ENCODE data around the gene WWOX. TPM values are rescaled to one million over a fixed set of nuclear protein-coding genes. Genes with fewer than 3 reads are reported as not detected.

Gene WWOX
- total and polyA plus RNA-seq, 2 donors (not counting 3 experiments of a cell fraction or from before 2014, with no cell fraction given): 6.2 to 12.5 TPM

GRCh38 chr16:79067600-79067999 is 968.1 kb downstream of the WWOX start:
- ChIA-PET POLR2A (no interaction called here), CTCF (no interaction called here)
- H3K4me2 ChIP-seq (ENCODE audit: insufficient read depth, low read length): no peak overlapping the region
- H3K4me3 ChIP-seq (replicated peaks in 1 of 3; ENCODE audit: insufficient read depth in 1 of 3, low read depth in 1 of 3, low read length in 3 of 3): no peak overlapping the region
- no peaks in the 10 kb centered on the region for H3K9me1 ChIP-seq (replicated peaks; ENCODE audit: control insufficient read depth, extremely low read depth, insufficient read depth, low read length)
- intact Hi-C loops (cut with micrococcal nuclease) (no loop called here), dilution Hi-C loops (cut with MboI; ENCODE audit: extremely low pct_ligation_motif_present, low sequenced_read_pairs) (no loop called here)
- no peaks in the 10 kb centered on the region for H3K9me3 ChIP-seq (replicated peaks; ENCODE audit: control insufficient read depth, insufficient read depth, low read length)
- no peaks in the 10 kb centered on the region for H3K27me3 ChIP-seq (ENCODE audit: control insufficient read depth in 2 of 2, insufficient read depth in 2 of 2, low read length in 2 of 2)
- H2AFZ ChIP-seq (ENCODE audit: low read depth, low read length): no peak overlapping the region
- H4K20me1 ChIP-seq (replicated peaks; ENCODE audit: control insufficient read depth, extremely low read depth, insufficient read depth, low read length): no peaks in the 10 kb centered on the region
- no peaks in the 10 kb centered on the region for H3K4me1 ChIP-seq (ENCODE audit: control insufficient read depth, extremely low read depth, insufficient read depth, low read length)
- DNase-seq (ENCODE audit: low read depth, low spot score) (no peak), FAIRE-seq (no peak)
- BruUV-seq (replicated peaks): no TSS peak
- H3K79me2 ChIP-seq (ENCODE audit: control insufficient read depth, insufficient read depth, low read length): no peaks in the 10 kb centered on the region
- no peak overlapping the region for H3K9ac ChIP-seq (replicated peaks; ENCODE audit: extremely low read depth, insufficient read depth, low read length)
- TF ChIP-seq MAX (IDR thresholded peaks at IDR 0.05; ENCODE audit: insufficient read depth, insufficient read length): no peak
- TF ChIP-seq POLR2AphosphoS5 (IDR thresholded peaks at IDR 0.05; ENCODE audit: insufficient read depth, low read depth, low read length): no peak
- TF ChIP-seq JUN (IDR thresholded peaks at IDR 0.05; ENCODE audit: borderline replicate concordance, insufficient read depth, insufficient read length, low read depth): no peak
- no peak for TF ChIP-seq POLR2A (IDR thresholded peaks at IDR 0.05; ENCODE audit: low read depth, low read length)
- no peak for TF ChIP-seq EZH2 (IDR thresholded peaks at IDR 0.05; ENCODE audit: borderline replicate concordance, low read depth, low read length, severe bottlenecking)
- TF ChIP-seq MYC (IDR thresholded peaks at IDR 0.05; ENCODE audit: low read depth, low read length): no peak
- TF ChIP-seq FOS (IDR thresholded peaks at IDR 0.05; ENCODE audit: borderline replicate concordance, insufficient read depth, low read length): no peak
- no peak for TF ChIP-seq GATA2 (IDR thresholded peaks at IDR 0.05; ENCODE audit: insufficient read depth, insufficient read length, low read depth, low read length)
- TF ChIP-seq CTCF (IDR thresholded peaks at IDR 0.05; ENCODE audit: extremely low read depth in 1 of 2, insufficient read depth in 1 of 2, low read depth in 1 of 2, low read length in 2 of 2): no peak
- no peak overlapping the region for H3K27ac ChIP-seq (ENCODE audit: insufficient read depth, low read depth, low read length)
- no peaks in the 10 kb centered on the region for H3K36me3 ChIP-seq (ENCODE audit: control insufficient read depth in 2 of 2, extremely low read depth in 1 of 2, insufficient read depth in 2 of 2, low read length in 2 of 2)
